GM21381 (cell line): Measurements from ENCODE around the gene AMT.

Experiments
- ATAC-seq: cut with Tn5 transposase; IDR thresholded peaks from one replicate; pipeline ENCODE4 v1.9.1; 2021; ENCODE audit warnings: mild to moderate bottlenecking, moderate library complexity; ENCODE audit not compliant: unreplicated experiment

Gene AMT

GRCh38 chr3:49422379-49423248 is at the start of gene AMT:
TSS of gene AMT (minus strand) at chr3:49422473. CDS start at chr3:49422450, 23 bp downstream.
- ATAC-seq: no peak

- peak; percentile 18 for ATAC-seq
Observed at GRCh38 chr3:49470714-49471420, 48.6 kb upstream of the AMT start.

- peak; percentile 88 for ATAC-seq
Observed at GRCh38 chr3:49469936-49470713, 47.9 kb upstream of the AMT start, which contains the start of gene DAG1. TSS of gene DAG1 (plus strand) at chr3:49470267. CDS start at chr3:49510535, 40,268 bp downstream.

GRCh38 chr3:49469037-49469935 is 47.0 kb upstream of the AMT start:
- no peak for ATAC-seq

GRCh38 chr3:49466085-49466484 is 43.8 kb upstream of the AMT start:
- no peak for ATAC-seq

- ATAC-seq: no peak
Observed at GRCh38 chr3:49465270-49466034, 43.2 kb upstream of the AMT start.

- ATAC-seq: no peak
Observed at GRCh38 chr3:49462222-49462621, 39.9 kb upstream of the AMT start.

- ATAC-seq: no peak
Observed at GRCh38 chr3:49461443-49462171, 39.3 kb upstream of the AMT start.

GRCh38 chr3:49460956-49461355 is 38.7 kb upstream of the AMT start:
- ATAC-seq: no peak

GRCh38 chr3:49460188-49460890 is 38.1 kb upstream of the AMT start:
- ATAC-seq: no peak

- ATAC-seq: no peak
Observed at GRCh38 chr3:49456466-49456865, 34.2 kb upstream of the AMT start.

GRCh38 chr3:49454898-49455681 is 32.8 kb upstream of the AMT start:
- no peak for ATAC-seq

- ATAC-seq: no peak
Observed at GRCh38 chr3:49454458-49454857, 32.2 kb upstream of the AMT start.

GRCh38 chr3:49453621-49454020 is 31.3 kb upstream of the AMT start:
- ATAC-seq: no peak

GRCh38 chr3:49445391-49445790 is 23.1 kb upstream of the AMT start:
- no peak for ATAC-seq

GRCh38 chr3:49434731-49435130 is 12.5 kb upstream of the AMT start:
- no peak for ATAC-seq

- no peak for ATAC-seq
Observed at GRCh38 chr3:49428752-49429080, 6.4 kb upstream of the AMT start.

GRCh38 chr3:49427586-49427985 is 5.3 kb upstream of the AMT start:
- no peak for ATAC-seq
